GM12892 (cell line): Measurements from ENCODE around the gene LDLRAD4.

Experiments used
- POLR2A ChIP-seq: IDR thresholded peaks from 2 replicates; pipeline ENCODE4 v1.6.1; 2011; ENCODE audit warnings: low read depth, low read length, control low read depth
- POLR2AphosphoS5 ChIP-seq: IDR thresholded peaks from 2 replicates; pipeline ENCODE4 v1.6.1; 2011; ENCODE audit warnings: low read depth, low read length, control low read depth

DNA sequence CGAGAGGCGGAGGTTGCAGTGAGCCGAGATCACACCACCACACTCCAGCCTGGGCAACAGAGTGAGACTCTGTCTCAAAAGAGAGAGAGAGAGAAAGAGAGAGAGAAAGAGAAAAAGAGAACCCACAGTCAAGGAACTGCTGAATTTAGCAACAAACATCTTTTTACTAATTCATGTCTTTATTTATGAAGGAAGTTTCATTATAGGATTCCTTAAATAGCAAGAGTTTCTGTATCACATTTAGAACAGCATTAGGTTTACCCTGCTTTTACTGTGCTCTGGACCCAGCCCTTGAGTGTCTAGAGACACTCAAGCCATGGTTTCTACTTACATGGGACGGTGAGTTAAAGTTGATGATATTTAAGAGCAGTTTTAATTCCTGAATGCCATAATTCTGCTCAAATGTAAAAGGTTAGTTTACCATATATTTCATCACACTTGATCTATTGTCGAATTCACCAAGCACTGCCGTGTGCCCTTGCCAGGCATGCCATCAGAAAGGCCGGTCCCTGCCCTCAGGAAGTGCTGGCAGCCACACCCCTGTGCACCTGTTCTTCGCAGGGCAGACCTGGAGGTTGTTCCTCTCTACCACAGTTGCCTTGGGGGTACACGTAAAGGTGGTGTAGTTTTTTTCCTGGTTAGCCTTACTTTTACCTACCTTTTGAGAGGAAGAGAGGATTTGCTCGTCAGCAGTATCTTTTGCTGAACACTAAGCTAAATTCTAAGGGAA is 153.3 kb downstream of the LDLRAD4 start:
- no peak for TF ChIP-seq POLR2AphosphoS5
- TF ChIP-seq POLR2A: no peak
